Muscle layer of duodenum (tissue), 2 donors: ENCODE measurements around the gene KIF18A.

Experiments used
- H3K27ac ChIP-seq: one replicate; pipeline ENCODE4 v1.7.0; 2013; ENCODE audit warnings: mild to moderate bottlenecking, low read length
- H3K27me3 ChIP-seq: one replicate; pipeline ENCODE4 v1.7.0; 2013; ENCODE audit warnings: low read depth, mild to moderate bottlenecking, control low read depth, low read length
- H3K36me3 ChIP-seq, 2 donors: one replicate each; pipeline ENCODE4 v1.7.0; 2013; ENCODE audit warnings: low read length in 2 of 2, control low read depth in 1 of 2, mild to moderate bottlenecking in 1 of 2; ENCODE audit not compliant: insufficient read depth in 2 of 2, control insufficient read depth in 1 of 2
- H3K4me1 ChIP-seq, 2 donors: one replicate each; pipeline ENCODE4 v1.7.0; 2013; ENCODE audit warnings: low read length in 2 of 2, mild to moderate bottlenecking in 2 of 2, control low read depth in 1 of 2, moderate library complexity in 1 of 2; ENCODE audit not compliant: insufficient read depth in 2 of 2, control insufficient read depth in 1 of 2
- H3K4me3 ChIP-seq, 2 donors: one replicate each; pipeline ENCODE4 v1.7.0; 2013; ENCODE audit warnings: low read length in 2 of 2, low read depth in 1 of 2, mild to moderate bottlenecking in 1 of 2
- H3K9me3 ChIP-seq, 2 donors: one replicate each; pipeline ENCODE4 v1.7.0; 2013; ENCODE audit warnings: low read length in 2 of 2, control low read depth in 1 of 2, mild to moderate bottlenecking in 1 of 2; ENCODE audit not compliant: control insufficient read depth in 1 of 2
- donor health status: healthy.

Gene KIF18A

DNA sequence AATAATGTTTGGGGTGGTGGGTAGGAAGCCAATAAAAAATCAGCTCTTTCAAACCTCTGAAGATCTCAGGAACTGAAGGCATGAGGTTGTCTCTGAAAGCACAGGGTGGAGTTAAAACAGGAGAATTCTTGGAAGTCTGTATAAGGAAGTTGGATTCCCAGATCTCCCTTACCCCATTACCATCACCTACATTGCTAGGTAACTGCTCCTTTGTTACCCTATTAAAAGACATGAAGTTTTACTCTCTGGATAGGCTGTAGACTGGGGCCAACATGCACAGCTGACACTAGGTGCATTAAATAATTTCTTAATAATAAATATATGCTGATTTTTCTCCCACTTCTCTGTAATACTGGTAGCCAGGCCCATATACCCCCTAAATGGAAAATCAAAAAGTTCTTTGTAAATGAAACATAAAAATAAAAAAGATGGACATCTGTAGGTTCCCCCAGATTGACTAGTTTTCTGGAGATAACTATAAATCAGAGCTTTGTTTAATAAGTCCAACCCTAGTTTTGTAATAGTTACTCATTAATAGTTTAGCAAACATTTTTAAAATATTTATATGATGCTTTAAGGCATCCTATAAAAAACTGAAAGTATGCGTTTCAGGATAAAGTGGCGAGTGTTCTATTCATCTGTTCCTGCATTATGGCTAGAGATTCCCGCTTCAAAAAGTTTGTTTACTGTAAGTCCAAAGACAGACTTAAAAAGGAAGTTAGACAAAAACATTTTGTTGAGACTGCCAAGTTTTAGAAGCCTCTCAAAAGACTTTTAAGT, 63.8 kb downstream of the KIF18A start:
- Histone ChIP-seq H3K27ac (no peak overlapping the region), H3K4me1 (no peaks in the 10 kb centered on the region), H3K36me3 (no peaks in the 10 kb centered on the region), H3K4me3 (no peak overlapping the region), H3K27me3 (no peaks in the 10 kb centered on the region), H3K9me3 (no peaks in the 10 kb centered on the region)

- H3K27me3 ChIP-seq = no peaks in the 10 kb centered on the region
- H3K36me3 ChIP-seq = no peaks in the 10 kb centered on the region
- no peak overlapping the region for H3K27ac ChIP-seq
- H3K9me3 ChIP-seq = no peaks in the 10 kb centered on the region
- no peak overlapping the region for H3K4me3 ChIP-seq
- no peaks in the 10 kb centered on the region for H3K4me1 ChIP-seq
Measured at GRCh38 chr11:28040384-28040783, 67.6 kb downstream of the KIF18A start.

DNA sequence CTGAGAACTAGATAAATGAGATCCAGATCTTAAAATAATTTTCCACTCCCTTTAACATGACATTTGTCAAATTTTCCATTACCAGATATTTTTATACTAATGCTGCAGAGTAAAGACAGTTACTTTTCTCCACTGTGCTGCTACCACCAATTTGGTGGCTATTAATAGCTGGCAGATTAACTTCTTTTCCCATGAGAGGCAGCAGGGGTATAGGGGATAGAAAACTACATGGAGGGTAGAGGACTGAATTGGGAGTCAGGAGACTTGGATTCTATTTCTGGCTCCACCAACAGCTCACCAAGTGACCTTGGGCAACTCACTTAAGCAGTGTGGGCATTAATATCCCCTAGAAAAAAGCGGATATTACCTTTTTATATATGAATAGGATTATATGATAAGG, 69.2 kb downstream of the KIF18A start:
- no peak overlapping the region for H3K4me3 ChIP-seq
- no peaks in the 10 kb centered on the region for H3K27me3 ChIP-seq
- no peaks in the 10 kb centered on the region for H3K36me3 ChIP-seq
- H3K4me1 ChIP-seq = no peaks in the 10 kb centered on the region
- no peaks in the 10 kb centered on the region for H3K9me3 ChIP-seq
- H3K27ac ChIP-seq = no peak overlapping the region

DNA sequence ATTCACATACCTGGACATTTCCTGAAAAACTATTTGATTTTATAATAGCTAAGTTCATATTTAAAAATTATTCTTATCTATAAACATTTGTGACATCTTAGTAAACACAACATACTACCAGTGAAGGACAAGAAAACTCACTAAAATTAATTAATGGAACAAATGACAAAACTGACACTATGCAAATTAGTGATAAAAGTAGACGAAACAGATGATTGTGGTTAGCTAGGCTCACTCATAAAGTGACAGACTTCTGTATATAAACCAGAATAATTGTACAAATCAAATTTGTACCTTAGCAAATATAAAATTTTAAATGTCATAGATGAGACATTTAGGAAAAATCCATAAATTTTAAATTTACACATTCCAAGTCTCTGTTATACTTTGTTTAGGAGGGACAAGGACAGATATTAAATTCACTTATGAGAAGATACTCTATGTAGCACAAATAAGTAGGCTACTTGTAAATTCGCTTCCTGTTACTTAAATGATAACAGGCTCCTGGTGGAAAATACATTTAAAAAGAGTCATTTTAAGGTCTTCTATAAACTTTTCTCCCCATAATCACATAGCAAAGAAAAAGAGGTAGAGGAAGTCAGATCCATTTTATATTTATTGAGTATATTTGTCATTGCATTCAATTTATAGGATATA, 81.2 kb downstream of the KIF18A start:
- no peaks in the 10 kb centered on the region for H3K36me3 ChIP-seq
- no peaks in the 10 kb centered on the region for H3K9me3 ChIP-seq
- H3K4me3 ChIP-seq = no peak overlapping the region
- H3K27me3 ChIP-seq = no peaks in the 10 kb centered on the region
- no peaks in the 10 kb centered on the region for H3K4me1 ChIP-seq
- H3K27ac ChIP-seq = no peak overlapping the region

DNA sequence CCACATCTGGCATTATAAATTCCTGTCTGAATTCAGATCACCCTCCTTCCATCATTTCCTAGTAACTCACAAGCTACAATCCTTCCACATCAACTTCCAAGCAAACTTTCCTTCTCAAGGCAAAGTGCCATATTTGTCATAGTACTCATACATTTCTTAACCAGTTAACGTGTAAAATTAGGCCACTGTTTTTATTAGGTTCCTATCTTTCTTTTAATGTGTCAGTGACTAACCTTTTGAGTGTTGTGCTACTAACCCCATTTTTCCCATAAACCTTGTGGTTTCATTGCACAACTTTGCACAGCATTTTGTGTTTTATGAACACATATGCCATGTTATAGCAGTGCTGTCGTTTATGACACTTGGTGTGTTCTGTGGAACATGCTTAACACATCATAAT, 90.1 kb downstream of the KIF18A start:
- no peak overlapping the region for H3K27ac ChIP-seq
- H3K9me3 ChIP-seq = no peaks in the 10 kb centered on the region
- H3K4me3 ChIP-seq = no peak overlapping the region
- no peaks in the 10 kb centered on the region for H3K4me1 ChIP-seq
- H3K36me3 ChIP-seq = no peaks in the 10 kb centered on the region
- H3K27me3 ChIP-seq = no peaks in the 10 kb centered on the region

DNA sequence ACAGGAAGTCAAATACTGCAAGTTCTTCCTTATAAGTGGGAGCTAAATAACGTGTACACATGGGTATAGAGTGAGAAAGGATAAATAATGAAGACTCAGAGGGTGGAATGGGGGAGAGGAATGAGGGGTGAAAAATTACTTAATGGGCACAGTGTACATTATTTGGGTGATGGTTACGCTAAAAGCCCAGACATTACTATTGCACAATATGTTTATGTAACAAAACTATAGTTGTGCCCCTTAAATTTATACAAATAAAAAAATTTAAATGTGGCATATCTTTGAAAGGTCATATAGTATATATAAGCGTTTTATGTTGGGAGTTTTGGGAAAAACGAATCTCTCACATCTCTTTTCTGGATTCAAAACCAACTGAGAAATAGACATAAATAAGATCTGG, 96.1 kb downstream of the KIF18A start:
- Histone ChIP-seq H3K36me3 (no peaks in the 10 kb centered on the region), H3K4me1 (no peaks in the 10 kb centered on the region), H3K4me3 (no peak overlapping the region), H3K9me3 (no peaks in the 10 kb centered on the region), H3K27me3 (no peaks in the 10 kb centered on the region), H3K27ac (no peak overlapping the region)

DNA sequence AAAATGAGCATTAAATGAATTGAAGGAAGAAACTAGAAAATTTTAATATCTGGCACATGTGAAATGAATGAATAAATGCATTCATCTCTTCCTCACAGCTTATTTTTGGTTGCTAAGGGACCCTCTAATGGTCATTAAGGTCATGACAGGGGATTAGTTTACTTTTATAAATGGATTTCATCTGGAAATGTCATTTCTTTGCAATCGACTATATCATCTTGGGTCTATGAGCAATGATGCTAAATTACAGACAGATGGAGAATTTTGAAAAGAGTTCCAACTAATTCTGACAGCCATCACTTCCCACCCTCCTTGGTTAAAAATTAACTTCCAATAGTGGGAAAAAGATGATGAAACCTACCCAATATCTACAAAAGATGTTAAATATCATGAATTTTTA, 98.0 kb downstream of the KIF18A start:
- H3K36me3 ChIP-seq = no peaks in the 10 kb centered on the region
- H3K27ac ChIP-seq = no peak overlapping the region
- no peaks in the 10 kb centered on the region for H3K27me3 ChIP-seq
- no peak overlapping the region for H3K4me3 ChIP-seq
- H3K4me1 ChIP-seq = no peaks in the 10 kb centered on the region
- H3K9me3 ChIP-seq = no peaks in the 10 kb centered on the region

- no peaks in the 10 kb centered on the region for H3K4me1 ChIP-seq
- H3K27ac ChIP-seq = no peak overlapping the region
- no peaks in the 10 kb centered on the region for H3K27me3 ChIP-seq
- H3K4me3 ChIP-seq = no peak overlapping the region
- peaks cover 0 to 2% of the 10 kb centered on the region in 2 donors for H3K9me3 ChIP-seq
- H3K36me3 ChIP-seq = no peaks in the 10 kb centered on the region
Measured at GRCh38 chr11:28009388-28009787, 98.6 kb downstream of the KIF18A start.

GRCh38 chr11:28003615-28004014, 104.3 kb downstream of the KIF18A start:
- no peaks in the 10 kb centered on the region for H3K27me3 ChIP-seq
- no peaks in the 10 kb centered on the region for H3K36me3 ChIP-seq
- no peak overlapping the region for H3K27ac ChIP-seq
- no peaks in the 10 kb centered on the region for H3K4me1 ChIP-seq
- peaks cover 6 to 28% of the 10 kb centered on the region in 2 donors for H3K9me3 ChIP-seq
- H3K4me3 ChIP-seq = no peak overlapping the region

- peaks cover 4 to 26% of the 10 kb centered on the region in 2 donors for H3K9me3 ChIP-seq
- H3K36me3 ChIP-seq = no peaks in the 10 kb centered on the region
- H3K27ac ChIP-seq = no peak overlapping the region
- H3K4me1 ChIP-seq = no peaks in the 10 kb centered on the region
- H3K27me3 ChIP-seq = no peaks in the 10 kb centered on the region
- H3K4me3 ChIP-seq = no peak overlapping the region
Measured at GRCh38 chr11:27998552-27998951, 109.4 kb downstream of the KIF18A start.

- Histone ChIP-seq H3K4me1 (no peaks in the 10 kb centered on the region), H3K27ac (no peak overlapping the region), H3K27me3 (no peaks in the 10 kb centered on the region), H3K36me3 (no peaks in the 10 kb centered on the region), H3K4me3 (no peak overlapping the region), H3K9me3 (peaks cover 0 to 16% of the 10 kb centered on the region in 2 donors)
Measured at GRCh38 chr11:27997344-27997743, 110.6 kb downstream of the KIF18A start.

- H3K4me1 ChIP-seq = no peaks in the 10 kb centered on the region
- H3K27me3 ChIP-seq = no peaks in the 10 kb centered on the region
- no peak overlapping the region for H3K4me3 ChIP-seq
- peaks cover 0 to 11% of the 10 kb centered on the region in 2 donors for H3K9me3 ChIP-seq
- no peak overlapping the region for H3K27ac ChIP-seq
- no peaks in the 10 kb centered on the region for H3K36me3 ChIP-seq
Measured at GRCh38 chr11:27996066-27996465, 111.9 kb downstream of the KIF18A start.
